OCI-LY3 (cell line): ENCODE results near the gene RAPGEF5.

ENCODE experiments used
- CTCF ChIP-seq: fragments of 200-600, 300-600 bp; sonication (generic); IDR thresholded peaks from 2 replicates; pipeline ENCODE4 v1.5.1; 2014; ENCODE audit warnings: antibody characterized with exemption, low read length, low read depth
- EZH2phosphoT487 ChIP-seq: fragments of 200-600 bp; shearing (Covaris generic); IDR thresholded peaks from 2 replicates; pipeline ENCODE4 v1.6.1; 2018; ENCODE audit warnings: antibody characterized with exemption, mixed run types, low read depth

GRCh38 chr7:22150221-22150620, 206.7 kb downstream of the RAPGEF5 start:
- TF ChIP-seq CTCF (no peak), EZH2phosphoT487 (no peak)
